Stimulated activated CD4-positive, alpha-beta T cell treated with anti-CD3 and anti-CD28 coated beads, Interleukin-4, amount 100 ng/mL, for 24 hours (primary cell): ENCODE results near the gene DSPP.

Source experiments
- DNase-seq: peaks from one replicate; pipeline ENCODE4 v3.0.0-alpha.2; 2020

Gene DSPP

DNA sequence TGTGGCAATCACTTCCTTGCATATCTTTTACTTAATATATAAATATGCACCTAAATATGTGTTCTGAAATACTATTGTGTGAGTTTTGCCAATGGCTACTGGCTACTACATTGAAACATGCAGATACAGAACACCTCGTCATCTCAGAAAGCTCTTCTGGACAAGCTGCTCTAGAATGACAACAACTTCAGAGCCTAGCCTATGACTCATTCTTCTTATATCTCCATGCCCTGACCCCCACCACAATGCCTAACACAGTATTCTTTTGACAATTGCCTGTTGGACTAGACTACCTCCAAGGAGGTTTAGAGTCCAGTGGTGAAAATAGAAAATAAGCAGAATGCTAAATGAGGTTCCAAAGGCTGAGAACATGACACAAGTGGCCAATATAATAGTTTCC is 24.1 kb downstream of the DSPP start:
- no peak for DNase-seq

DNA sequence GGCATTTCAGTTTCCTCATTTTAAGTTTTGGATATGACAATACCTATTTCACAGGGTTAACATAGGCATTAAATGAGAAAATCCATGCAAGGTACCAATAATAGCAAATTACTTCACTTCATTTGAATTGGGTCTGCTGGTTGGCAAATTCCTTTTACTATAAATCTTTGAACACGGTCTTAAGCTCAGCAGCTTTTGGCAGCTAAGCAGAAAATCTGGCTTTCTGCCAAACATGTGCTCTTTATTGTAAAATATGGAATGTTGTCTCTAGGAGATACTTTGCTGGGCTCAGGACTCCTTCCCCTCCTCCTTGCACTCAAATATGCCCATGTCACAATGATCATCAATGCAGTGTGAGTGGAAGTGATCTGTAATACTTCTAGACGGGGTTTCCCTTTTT is 24.9 kb downstream of the DSPP start:
- no peak for DNase-seq

DNA sequence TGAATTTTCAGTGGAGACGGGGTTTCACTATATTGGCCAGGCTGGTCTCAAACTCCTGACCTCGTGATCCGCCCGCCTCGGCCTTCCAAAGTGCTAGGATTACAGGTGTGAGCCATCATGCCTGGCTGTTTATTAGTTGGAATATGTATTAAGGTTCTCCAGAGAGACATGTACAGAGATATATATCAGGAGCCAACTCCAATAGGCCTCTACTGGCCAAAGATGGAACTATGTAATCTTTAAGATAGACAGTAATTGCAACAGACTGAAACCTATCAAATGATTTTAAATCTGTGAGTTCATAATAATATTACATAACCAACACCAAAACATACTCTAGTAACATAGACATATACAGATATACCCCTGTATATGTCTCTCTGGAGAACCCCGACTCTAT is 36.0 kb downstream of the DSPP start:
- DNase-seq = no peak

DNA sequence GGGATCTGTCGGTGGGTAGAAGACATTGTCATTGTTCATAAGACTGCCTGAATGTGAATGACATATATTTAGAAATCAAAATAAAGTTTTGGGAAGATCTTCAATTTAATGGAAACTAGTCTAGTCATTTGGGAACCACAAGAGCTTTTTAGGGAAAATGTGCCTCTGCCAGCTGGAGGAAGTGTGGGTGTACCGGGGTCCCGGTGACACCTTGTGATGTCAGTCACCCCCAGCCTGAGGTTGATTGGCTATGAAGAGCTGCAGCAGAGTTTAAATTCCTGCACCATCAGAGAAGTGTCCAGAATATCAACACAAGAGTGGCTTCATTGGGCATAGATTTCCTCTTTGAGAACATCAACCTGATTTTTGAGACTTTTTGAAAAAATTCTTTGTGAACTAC is 41.7 kb downstream of the DSPP start, which contains the start of gene DMP1:
TSS of gene DMP1 (plus strand) at position 301 of the 400 bp plus-strand sequence. CDS start 6,213 bp downstream, outside the sequence.
- DNase-seq = no peak

DNA sequence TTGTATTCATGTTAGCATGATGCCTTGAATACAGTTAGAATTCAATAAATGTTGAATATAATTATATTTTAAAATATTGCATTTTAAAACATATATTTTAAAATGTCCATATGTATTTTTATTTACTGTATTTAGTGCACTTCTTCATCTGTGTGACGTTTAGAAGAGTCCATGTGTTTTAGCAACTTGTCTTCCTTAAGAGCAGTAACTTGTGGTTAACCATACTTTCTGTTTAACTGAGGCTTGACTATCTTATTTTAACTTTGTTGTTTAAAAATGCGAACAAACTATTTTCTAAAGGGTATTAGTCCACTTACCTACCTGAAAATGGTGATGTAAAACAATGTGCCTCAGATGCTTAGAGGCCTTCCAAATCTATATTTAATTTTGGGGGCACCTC is 42.6 kb downstream of the DSPP start:
- no peak for DNase-seq

DNA sequence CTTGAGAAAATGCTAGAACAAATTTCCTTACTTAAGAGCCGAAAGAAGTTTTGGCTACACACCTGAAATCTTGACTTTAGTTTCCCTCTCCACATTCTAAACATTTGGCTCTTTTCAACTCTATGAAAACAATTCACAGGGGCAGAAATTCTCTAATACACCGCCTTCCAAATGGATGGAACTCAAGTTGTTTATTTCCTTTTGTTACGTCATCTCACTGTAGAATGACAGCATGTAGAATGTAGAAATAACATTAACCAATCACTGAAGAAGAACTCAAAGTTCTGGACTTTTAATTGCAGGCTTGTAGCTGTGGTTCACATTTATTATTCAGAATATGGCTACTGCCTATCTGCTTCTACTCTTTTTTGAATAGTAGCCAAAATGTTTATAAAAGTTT is 43.6 kb downstream of the DSPP start:
- DNase-seq = no peak

DNA sequence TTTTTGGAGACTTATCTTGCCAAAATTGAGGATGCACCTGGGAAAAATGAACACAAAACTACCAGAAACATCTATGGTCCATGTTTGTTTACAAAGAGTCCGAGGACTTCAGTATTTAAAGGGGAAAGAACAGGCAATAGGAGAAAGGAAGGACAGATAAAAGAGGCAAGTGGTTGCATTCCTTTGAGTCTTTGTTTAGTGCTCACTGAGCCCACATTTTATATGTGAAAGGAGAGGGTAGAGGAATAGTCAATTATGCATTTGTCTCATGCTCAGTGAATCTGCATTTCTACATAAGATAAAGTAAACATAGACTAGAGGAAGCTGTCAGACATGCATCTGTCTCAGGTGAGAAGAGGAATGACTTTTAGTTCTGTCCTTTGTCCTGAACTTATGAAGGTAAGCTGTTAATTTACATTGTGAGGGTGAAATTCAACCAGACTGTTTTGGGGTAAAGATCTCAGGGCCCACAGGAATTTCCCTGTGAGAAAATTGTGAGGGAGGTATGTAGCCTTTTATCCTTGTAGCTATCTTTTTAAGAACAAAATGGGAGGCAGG is 46.2 kb downstream of the DSPP start:
- DNase-seq = no peak

DNA sequence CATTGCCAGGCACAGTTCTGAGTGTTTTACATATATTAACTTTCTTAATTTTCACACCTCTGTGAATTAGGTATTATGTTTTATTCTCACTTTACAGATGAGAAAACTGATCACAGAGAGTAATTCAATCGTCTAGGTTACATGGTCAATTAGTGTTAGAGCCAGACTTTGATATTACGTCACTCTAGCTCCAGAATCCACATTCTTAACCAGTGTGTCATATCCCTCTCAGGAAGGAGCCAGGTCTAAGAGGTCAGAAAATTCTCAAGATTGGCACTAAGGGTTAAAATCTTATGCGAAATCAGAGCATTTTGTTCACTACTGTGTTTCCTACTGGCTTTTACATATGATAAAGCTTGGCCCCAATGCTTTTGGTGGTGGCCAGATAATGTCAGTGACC is 49.2 kb downstream of the DSPP start:
- DNase-seq = no peak

DNA sequence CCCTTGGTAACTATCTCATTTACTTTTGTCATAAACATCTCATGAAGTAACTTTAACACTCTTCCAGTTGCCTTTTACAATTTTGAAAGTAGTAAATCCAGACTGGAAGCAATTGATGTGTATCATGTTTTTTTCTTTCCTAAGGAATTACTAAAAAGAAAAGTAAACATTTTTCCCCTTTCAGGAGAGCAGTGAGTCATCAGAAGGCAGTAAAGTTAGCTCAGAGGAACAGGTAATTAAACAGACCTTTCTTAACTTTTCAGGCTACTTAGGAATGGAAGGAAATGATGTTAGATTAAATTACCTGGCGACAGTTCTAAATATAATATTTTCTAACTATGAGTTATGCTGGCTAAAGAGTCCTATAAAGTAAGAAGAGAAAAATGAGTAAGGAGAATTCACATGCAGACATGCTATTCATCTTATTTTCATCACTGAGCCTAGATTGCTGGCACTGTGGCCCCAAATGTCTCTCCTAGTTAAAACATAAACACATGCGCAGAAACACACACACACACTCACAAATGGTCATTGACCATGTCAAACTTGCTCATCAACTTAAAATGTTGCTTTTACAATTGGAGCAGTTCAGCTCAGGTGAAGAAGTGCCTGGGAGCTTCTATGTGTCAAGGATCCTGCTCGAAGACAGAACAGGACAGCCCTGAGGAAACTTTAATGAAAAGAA is 51.1 kb downstream of the DSPP start:
- DNase-seq = no peak

DNA sequence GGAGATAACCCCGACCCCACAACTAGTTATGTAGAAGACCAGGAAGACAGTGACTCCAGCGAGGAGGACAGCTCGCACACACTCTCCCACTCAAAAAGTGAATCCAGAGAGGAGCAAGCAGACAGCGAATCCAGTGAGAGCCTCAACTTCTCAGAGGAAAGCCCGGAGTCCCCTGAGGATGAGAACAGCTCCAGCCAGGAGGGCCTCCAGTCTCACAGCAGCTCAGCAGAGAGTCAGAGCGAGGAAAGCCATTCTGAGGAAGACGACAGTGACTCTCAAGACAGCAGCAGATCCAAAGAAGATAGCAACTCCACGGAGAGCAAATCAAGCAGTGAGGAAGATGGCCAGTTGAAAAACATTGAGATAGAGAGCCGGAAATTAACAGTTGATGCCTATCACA is 54.5 kb downstream of the DSPP start:
- DNase-seq = no peak
